ENCODE data around the gene MPHOSPH6.
A peak's percentile ranks its signal among the peaks of the same experiment; 100 is the strongest.
"Not testable (repeated sequence)": the region's sequence is repeated elsewhere in the genome, so short reads cannot be mapped to it uniquely, and the experiment has no call there.

Gene MPHOSPH6

GRCh38 chr16:82169861-82170845 lies at the start of gene MPHOSPH6:
Gene MPHOSPH6, minus strand, starts transcription at chr16:82170224. Its CDS starts 49 bp downstream, at chr16:82170175.
- DNase-seq, result peak; percentile 65 to 91

GRCh38 chr16:82219298-82219697 lies 49.3 kb upstream of the MPHOSPH6 start:
- no peak for DNase-seq

GRCh38 chr16:82209314-82209713 lies 39.3 kb upstream of the MPHOSPH6 start:
- not testable (repeated sequence) for DNase-seq

GRCh38 chr16:82203198-82203597 lies 33.2 kb upstream of the MPHOSPH6 start:
- DNase-seq, result no peak

- no peak for DNase-seq
These were observed 31.9 kb upstream of the MPHOSPH6 start for GRCh38 chr16:82201926-82202325.

- no peak for DNase-seq
These were observed 31.3 kb upstream of the MPHOSPH6 start for GRCh38 chr16:82201351-82201750.

GRCh38 chr16:82199209-82199608 lies 29.2 kb upstream of the MPHOSPH6 start:
- no peak for DNase-seq

- DNase-seq, result no peak
These were observed 27.7 kb upstream of the MPHOSPH6 start for GRCh38 chr16:82197540-82198240.

- DNase-seq, result no peak
These were observed 26.0 kb upstream of the MPHOSPH6 start for GRCh38 chr16:82195917-82196494.

- no peak for DNase-seq
These were observed 24.1 kb upstream of the MPHOSPH6 start for GRCh38 chr16:82194086-82194485.

GRCh38 chr16:82192665-82193064 lies 22.6 kb upstream of the MPHOSPH6 start:
- DNase-seq, result no peak

- no peak for DNase-seq
These were observed 20.4 kb upstream of the MPHOSPH6 start for GRCh38 chr16:82190386-82190785.

GRCh38 chr16:82187829-82188228 lies 17.8 kb upstream of the MPHOSPH6 start:
- DNase-seq, result no peak

GRCh38 chr16:82185012-82185411 lies 15.0 kb upstream of the MPHOSPH6 start:
- no peak for DNase-seq

- no peak for DNase-seq
These were observed 14.2 kb upstream of the MPHOSPH6 start for GRCh38 chr16:82184213-82184612.

GRCh38 chr16:82183004-82183397 lies 13.0 kb upstream of the MPHOSPH6 start:
- DNase-seq, result no peak

GRCh38 chr16:82182266-82183003 lies 12.4 kb upstream of the MPHOSPH6 start:
- DNase-seq, result no peak

- no peak for DNase-seq
These were observed 11.6 kb upstream of the MPHOSPH6 start for GRCh38 chr16:82181461-82182185.

- no peak for DNase-seq
These were observed 8.3 kb upstream of the MPHOSPH6 start for GRCh38 chr16:82178352-82178751.

GRCh38 chr16:82177555-82177954 lies 7.5 kb upstream of the MPHOSPH6 start:
- no peak for DNase-seq

GRCh38 chr16:82176204-82176603 lies 6.2 kb upstream of the MPHOSPH6 start:
- DNase-seq, result no peak

- no peak for DNase-seq
These were observed 5.6 kb upstream of the MPHOSPH6 start for GRCh38 chr16:82175627-82176026.
